Neuronal stem cell (in vitro differentiated cells): ENCODE results near the gene ARHGAP18.
A peak's percentile ranks its signal among the peaks of the same experiment; 100 is the strongest.

Source experiments
- DNase-seq: peaks from one replicate; pipeline ENCODE4 v3.0.0-alpha.2; 2013; ENCODE audit warnings: low spot score
- H2AFZ ChIP-seq: one replicate; pipeline ENCODE4 v1.6.1; 2013; ENCODE audit warnings: mild to moderate bottlenecking, low read length, inconsistent platforms
- H2AK5ac ChIP-seq: 2 replicates; pipeline ENCODE4 v1.6.1; 2013; ENCODE audit warnings: low read depth, mild to moderate bottlenecking, inconsistent platforms, low read length, moderate library complexity, mixed read lengths
- H2BK120ac ChIP-seq: 2 replicates; pipeline ENCODE4 v1.6.1; 2013; ENCODE audit warnings: low read depth, mild to moderate bottlenecking, inconsistent platforms, low read length, moderate library complexity, mixed read lengths
- H2BK12ac ChIP-seq: one replicate; pipeline ENCODE4 v1.6.1; 2013; ENCODE audit warnings: low read length, inconsistent platforms
- H2BK15ac ChIP-seq: 2 replicates; pipeline ENCODE4 v1.6.1; 2013; ENCODE audit warnings: mild to moderate bottlenecking, low read length, inconsistent platforms, mixed read lengths
- H2BK5ac ChIP-seq: one replicate; pipeline ENCODE4 v1.6.1; 2013; ENCODE audit warnings: inconsistent platforms, mild to moderate bottlenecking, low read length, moderate library complexity
- H3K14ac ChIP-seq: one replicate; pipeline ENCODE4 v1.6.1; 2013; ENCODE audit warnings: low read length, inconsistent platforms
- H3K18ac ChIP-seq: 2 replicates; pipeline ENCODE4 v1.6.1; 2013; ENCODE audit warnings: low read length, inconsistent platforms
- H3K23ac ChIP-seq: 2 replicates; pipeline ENCODE4 v1.6.1; 2013; ENCODE audit warnings: low read depth, mild to moderate bottlenecking, mixed read lengths, low read length, inconsistent platforms; ENCODE audit not compliant: poor library complexity
- H3K27ac ChIP-seq: replicated peaks from 3 replicates; pipeline ENCODE4 v1.5.1; 2013; ENCODE audit warnings: low read length, inconsistent platforms
- H3K27me3 ChIP-seq, 3 experiments: 2 replicates each; pipeline ENCODE4 v1.6.1; 2013; ENCODE audit warnings: low read length in 3 of 3, mild to moderate bottlenecking in 2 of 3, inconsistent platforms in 1 of 3, low read depth in 1 of 3, mixed read lengths in 1 of 3, moderate library complexity in 1 of 3; ENCODE audit not compliant: control insufficient read depth in 3 of 3, insufficient read depth in 3 of 3
- H3K36me3 ChIP-seq, 2 donors: replicated peaks in 1 of 2; 2 replicates each; pipeline ENCODE4 v1.6.1; 2013; ENCODE audit warnings: low read length in 2 of 2; ENCODE audit not compliant: control insufficient read depth in 2 of 2, insufficient read depth in 2 of 2
- H3K4ac ChIP-seq: 2 replicates; pipeline ENCODE4 v1.6.1; 2013; ENCODE audit warnings: inconsistent platforms, mild to moderate bottlenecking, low read length, moderate library complexity
- H3K4me1 ChIP-seq, 2 donors: 1 replicate in 1 of 2; 2 replicates in 1 of 2; pipeline ENCODE4 v1.6.1; 2013; ENCODE audit warnings: low read length in 2 of 2, low read depth in 1 of 2; ENCODE audit not compliant: control insufficient read depth in 2 of 2, insufficient read depth in 1 of 2
- H3K4me2 ChIP-seq: one replicate; pipeline ENCODE4 v1.6.1; 2013; ENCODE audit warnings: mild to moderate bottlenecking, low read length, inconsistent platforms; ENCODE audit not compliant: insufficient read depth, poor library complexity, severe bottlenecking
- H3K4me3 ChIP-seq, 2 donors: 2 replicates each; pipeline ENCODE4 v1.5.1; 2013; ENCODE audit warnings: low read length in 2 of 2, mild to moderate bottlenecking in 2 of 2, inconsistent platforms in 1 of 2, moderate library complexity in 1 of 2
- H3K79me1 ChIP-seq: one replicate; pipeline ENCODE4 v1.6.1; 2013; ENCODE audit warnings: low read depth, mild to moderate bottlenecking, inconsistent platforms, low read length, moderate library complexity
- H3K9ac ChIP-seq: one replicate; pipeline ENCODE4 v1.6.1; 2013; ENCODE audit warnings: mild to moderate bottlenecking, low read depth, low read length, inconsistent platforms; ENCODE audit not compliant: poor library complexity
- H3K9me3 ChIP-seq, 2 donors: replicated peaks in 1 of 2; 2 replicates each; pipeline versions ENCODE3 to v1.6.1; 2013; ENCODE audit warnings: low read length in 2 of 2, mild to moderate bottlenecking in 2 of 2, inconsistent platforms in 1 of 2, low read depth in 1 of 2, mixed read lengths in 1 of 2, moderate library complexity in 1 of 2; ENCODE audit not compliant: control insufficient read depth in 2 of 2, insufficient read depth in 1 of 2
- H4K8ac ChIP-seq: one replicate; pipeline ENCODE4 v1.6.1; 2013; ENCODE audit warnings: low read depth, mild to moderate bottlenecking, inconsistent platforms, low read length, moderate library complexity
- H4K91ac ChIP-seq: one replicate; pipeline ENCODE4 v1.6.1; 2013; ENCODE audit warnings: low read length, low read depth, mild to moderate bottlenecking, inconsistent platforms; ENCODE audit not compliant: poor library complexity
- WGBS, 2 donors: extraction: QIAGEN DNeasy Blood & Tissue Kit; methylation state at CpG; one replicate each; pipeline ENCODE4 v1.1.7; 2013; ENCODE audit warnings: missing lambda C conversion rate in 2 of 2, mixed read lengths in 1 of 2; ENCODE audit not compliant: insufficient read length in 2 of 2, insufficient replicate concordance in 1 of 2; ENCODE audit errors: extremely low coverage in 2 of 2; 5-methylcytosine and 5-hydroxymethylcytosine counted together

Gene ARHGAP18

DNA sequence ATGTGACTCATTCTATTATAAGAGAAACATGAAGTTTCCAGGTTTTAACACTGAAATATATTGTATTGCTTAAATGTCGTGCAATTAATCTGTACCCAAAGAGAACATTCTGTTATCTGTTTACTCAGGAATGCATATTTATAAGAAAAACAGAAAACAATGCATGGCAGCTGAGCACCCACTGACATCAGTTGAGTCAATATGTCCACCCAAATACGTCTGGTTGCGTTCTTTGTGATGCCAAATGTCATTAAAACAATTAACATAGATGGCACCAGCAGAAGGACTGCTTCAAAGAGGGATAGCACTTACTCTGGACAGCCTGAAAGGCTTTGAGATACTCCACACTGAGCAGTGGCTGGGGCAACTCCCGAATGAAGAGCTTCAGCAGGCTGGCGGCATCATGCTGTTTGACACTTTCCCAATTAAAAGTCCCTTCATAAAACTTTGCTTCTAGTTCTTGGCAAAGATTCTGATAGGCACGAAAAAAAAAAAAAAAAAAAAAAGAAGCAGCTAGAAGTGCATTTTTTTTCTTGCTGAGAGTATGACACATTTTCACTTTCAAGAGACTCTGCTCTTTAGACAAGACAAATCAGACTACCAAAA is 102.3 kb downstream of the ARHGAP18 start:
- Histone ChIP-seq H3K4ac (no peak overlapping the region), H3K4me3 (no peak overlapping the region), H3K4me1 (no peaks in the 10 kb centered on the region), H4K8ac (no peak overlapping the region), H3K23ac (no peak overlapping the region), H2AK5ac (no peak overlapping the region), H3K14ac (no peak overlapping the region), H2BK5ac (no peak overlapping the region), H2BK12ac (no peak overlapping the region), H4K91ac (no peak overlapping the region), H2BK120ac (no peak overlapping the region), H3K27me3 (no peaks in the 10 kb centered on the region), H3K9ac (no peak overlapping the region), H3K9me3 (no peaks in the 10 kb centered on the region), H3K79me1 (no peaks in the 10 kb centered on the region), H2BK15ac (no peak overlapping the region), H3K36me3 (no peaks in the 10 kb centered on the region), H3K18ac (no peak overlapping the region), H3K27ac (no peak overlapping the region), H3K4me2 (no peak overlapping the region), H2AFZ (no peak overlapping the region)
- no CpG with 5 or more reads among the region's 6 CpGs for WGBS, 2 donors
- no peak for DNase-seq

DNA sequence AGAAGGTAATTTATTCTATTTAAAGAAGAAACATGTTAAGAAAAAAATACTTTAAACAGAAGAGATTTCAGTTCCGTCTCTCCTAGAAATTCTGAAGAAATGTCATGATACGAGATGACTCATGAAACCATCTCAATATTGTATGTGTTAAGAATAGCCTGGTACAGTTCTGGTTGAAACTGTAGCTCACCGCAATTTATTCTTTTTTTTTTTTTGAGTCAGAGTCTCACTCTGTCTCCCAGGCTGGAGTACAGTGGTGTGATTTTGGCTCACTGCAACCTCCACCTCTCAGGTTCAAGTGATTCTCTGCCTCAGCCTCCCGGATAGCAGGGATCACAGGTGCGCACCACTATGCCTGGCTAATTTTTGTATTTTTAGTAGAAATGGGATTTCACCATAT is 103.3 kb downstream of the ARHGAP18 start:
- no peak overlapping the region for H3K27ac ChIP-seq
- no peak overlapping the region for H3K18ac ChIP-seq
- no CpG with 5 or more reads among the region's 5 CpGs for whole genome bisulfite sequencing, 2 donors
- no peak overlapping the region for H3K14ac ChIP-seq
- no peaks in the 10 kb centered on the region for H3K36me3 ChIP-seq
- no peaks in the 10 kb centered on the region for H3K4me1 ChIP-seq
- H2BK15ac ChIP-seq, result no peak overlapping the region
- H3K27me3 ChIP-seq, result no peaks in the 10 kb centered on the region
- no peak overlapping the region for H4K8ac ChIP-seq
- H3K9ac ChIP-seq, result no peak overlapping the region
- H2BK120ac ChIP-seq, result no peak overlapping the region
- H4K91ac ChIP-seq, result no peak overlapping the region
- H3K23ac ChIP-seq, result no peak overlapping the region
- H3K4me3 ChIP-seq, result no peak overlapping the region
- H2AK5ac ChIP-seq, result no peak overlapping the region
- no peaks in the 10 kb centered on the region for H3K79me1 ChIP-seq
- no peak for DNase-seq
- H2AFZ ChIP-seq, result no peak overlapping the region
- H2BK5ac ChIP-seq, result no peak overlapping the region
- no peak overlapping the region for H3K4me2 ChIP-seq
- no peak overlapping the region for H2BK12ac ChIP-seq
- no peaks in the 10 kb centered on the region for H3K9me3 ChIP-seq
- no peak overlapping the region for H3K4ac ChIP-seq

GRCh38 chr6:129605967-129606366 is 104.0 kb downstream of the ARHGAP18 start:
- WGBS, 2 donors, result no CpG with 5 or more reads among the region's 7 CpGs
- no peaks in the 10 kb centered on the region for H3K27me3 ChIP-seq
- H2BK15ac ChIP-seq, result no peak overlapping the region

DNA sequence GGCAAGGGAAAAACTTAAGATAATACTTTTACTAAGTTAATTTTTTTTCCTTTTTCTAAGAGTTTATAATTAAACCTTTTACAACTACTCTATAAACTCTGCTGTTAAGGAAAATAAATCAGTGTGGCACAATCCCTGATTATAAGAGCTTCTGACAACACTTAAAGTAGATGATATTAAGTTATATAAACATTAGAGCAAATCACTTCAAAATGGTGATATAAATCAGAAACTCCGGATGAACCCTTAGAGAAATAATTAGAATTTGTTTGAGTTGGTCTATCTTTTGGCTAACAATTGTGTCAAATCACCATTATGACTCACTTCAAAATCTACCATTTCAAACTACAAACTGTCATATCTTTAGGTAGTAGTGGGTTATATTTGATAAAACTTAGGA is 104.9 kb downstream of the ARHGAP18 start:
- WGBS, 2 donors, result no CpG with 5 or more reads among the region's 1 CpG

More at GRCh38 chr6:129605967-129606366, 104.0 kb downstream of the ARHGAP18 start:
- H3K79me1 ChIP-seq, result no peaks in the 10 kb centered on the region
- DNase-seq, result no peak
- H3K4ac ChIP-seq, result no peak overlapping the region
- no peak overlapping the region for H2BK12ac ChIP-seq
- H3K27ac ChIP-seq, result no peak overlapping the region
- no peak overlapping the region for H3K4me3 ChIP-seq
- no peak overlapping the region for H2AK5ac ChIP-seq
- H3K9ac ChIP-seq, result no peak overlapping the region
- H3K14ac ChIP-seq, result no peak overlapping the region
- no peak overlapping the region for H2BK5ac ChIP-seq
- H4K91ac ChIP-seq, result no peak overlapping the region
- H3K4me1 ChIP-seq, result no peaks in the 10 kb centered on the region
- H3K18ac ChIP-seq, result no peak overlapping the region
- no peaks in the 10 kb centered on the region for H3K36me3 ChIP-seq
- H3K9me3 ChIP-seq, result no peaks in the 10 kb centered on the region
- no peak overlapping the region for H2BK120ac ChIP-seq
- no peak overlapping the region for H3K4me2 ChIP-seq
- peak overlapping the region; percentile 6 for H2AFZ ChIP-seq
- no peak overlapping the region for H3K23ac ChIP-seq
- no peak overlapping the region for H4K8ac ChIP-seq

More for the DNA sequence above, 104.9 kb downstream of the ARHGAP18 start:
- Histone ChIP-seq H3K27ac (no peak overlapping the region), H3K23ac (no peak overlapping the region), H2BK12ac (no peak overlapping the region), H3K79me1 (no peaks in the 10 kb centered on the region), H3K4me2 (no peak overlapping the region), H3K36me3 (no peaks in the 10 kb centered on the region), H3K14ac (no peak overlapping the region), H3K4me3 (no peak overlapping the region), H2BK15ac (no peak overlapping the region), H2AFZ (no peak overlapping the region), H3K9ac (no peak overlapping the region), H3K4me1 (no peaks in the 10 kb centered on the region), H3K4ac (no peak overlapping the region), H3K27me3 (no peaks in the 10 kb centered on the region), H4K91ac (no peak overlapping the region), H2AK5ac (no peak overlapping the region), H2BK5ac (no peak overlapping the region), H3K18ac (no peak overlapping the region), H2BK120ac (no peak overlapping the region), H4K8ac (no peak overlapping the region), H3K9me3 (no peaks in the 10 kb centered on the region)
- no peak for DNase-seq
